Activated CD4-positive, alpha-beta T cell treated with anti-CD3 and anti-CD28 coated beads for 36 hours (primary cell): Measurements from ENCODE around the gene GAL. TPM values are rescaled to one million over a fixed set of nuclear protein-coding genes. Genes with fewer than 3 reads are reported as not detected.

ENCODE experiments used
- ATAC-seq: fragments of 200-7000 bp; cut with Tn5 transposase; one replicate; pipeline ENCODE4 v1.10.0; 2021; ENCODE audit warnings: mild to moderate bottlenecking, moderate library complexity
- CTCF ChIA-PET: fragments of 350-600 bp; sonication (Branson Sonifier 250); formaldehyde crosslinking; loops from one replicate; lab custom pipeline; 2021; ENCODE audit warnings: antibody characterized with exemption; lab: Charles Lee
- POLR2A ChIA-PET: fragments of 350-600 bp; sonication (Branson Sonifier 250); formaldehyde crosslinking; loops from one replicate; lab custom pipeline; 2021; ENCODE audit warnings: antibody characterized with exemption, inconsistent platforms; lab: Charles Lee
- DNase-seq: peaks from one replicate; pipeline ENCODE4 v3.0.0-alpha.2; 2020
- H3K27ac Mint-ChIP-seq: one replicate; pipeline ENCODE4 v1.8.0; 2021; ENCODE audit warnings: mixed read lengths
- H3K27me3 Mint-ChIP-seq: one replicate; pipeline ENCODE4 v1.8.0; 2021; ENCODE audit warnings: mixed read lengths
- H3K36me3 Mint-ChIP-seq: one replicate; pipeline ENCODE4 v1.8.0; 2021; ENCODE audit warnings: low read depth, mixed read lengths
- H3K4me1 Mint-ChIP-seq: one replicate; pipeline ENCODE4 v1.8.0; 2021; ENCODE audit warnings: mixed read lengths
- H3K4me3 Mint-ChIP-seq: one replicate; pipeline ENCODE4 v1.8.0; 2021; ENCODE audit warnings: mild to moderate bottlenecking, moderate library complexity, mixed read lengths
- H3K9me3 Mint-ChIP-seq: one replicate; pipeline ENCODE4 v1.8.0; 2021; ENCODE audit warnings: low read depth, mixed read lengths
- intact Hi-C, 2 experiments: fragments of 100-400 bp; cut with DNase I in 1 of 2; cut with micrococcal nuclease in 1 of 2; formaldehyde crosslinking; loops; one replicate each; pipeline versions ENCODE4 v1.14.2 to v1.15.1; 2022 to 2024; cut with DNase I, micrococcal nuclease
- total RNA-seq, 2 experiments: library from RNA; stranded (reverse); gene quantifications; one replicate each; pipeline ENCODE4 v1.2.3, GENCODE V29; 2021

Gene GAL
- total RNA-seq, 2 experiments from 2014 or later, result 2.2 to 2.5 TPM

GRCh38 chr11:68694431-68695297, 10.3 kb downstream of the GAL start:
- intact Hi-C loops, result no loop called here
- ChIA-PET CTCF (no interaction called here), POLR2A (no interaction called here)
- Mint-ChIP-seq H3K36me3 (no peaks in the 10 kb centered on the region), H3K4me3 (no peak overlapping the region), H3K27ac (no peak overlapping the region), H3K9me3 (peaks cover 8% of the 10 kb centered on the region), H3K4me1 (peaks cover 18% of the 10 kb centered on the region), H3K27me3 (peaks cover 5% of the 10 kb centered on the region)
- ATAC-seq, result no peak
- no peak for DNase-seq

- intact Hi-C loops, result no loop called here
- no peak for DNase-seq
- CTCF ChIA-PET, result interaction anchor here (0.6 kb wide), 2 partner anchors 9 to 308 kb away, joined by 3 to 4 read pairs; no protein-coding TSS in a partner anchor
- Mint-ChIP-seq H3K4me3 (no peak overlapping the region), H3K27me3 (peaks cover 4% of the 10 kb centered on the region), H3K9me3 (peaks cover 8% of the 10 kb centered on the region), H3K36me3 (no peaks in the 10 kb centered on the region), H3K27ac (no peak overlapping the region), H3K4me1 (peaks cover 10% of the 10 kb centered on the region)
- ATAC-seq, result no peak
- POLR2A ChIA-PET, result no interaction called here
Measured at GRCh38 chr11:68695531-68695930, 11.2 kb downstream of the GAL start.

- intact Hi-C loops, result no loop called here
- ChIA-PET CTCF (no interaction called here), POLR2A (no interaction called here)
- H3K27me3 Mint-ChIP-seq, result peaks cover 7% of the 10 kb centered on the region
- no peak for ATAC-seq
- no peak overlapping the region for H3K4me3 Mint-ChIP-seq
- DNase-seq, result no peak
- peaks cover 8% of the 10 kb centered on the region for H3K9me3 Mint-ChIP-seq
- no peak overlapping the region for H3K27ac Mint-ChIP-seq
- no peaks in the 10 kb centered on the region for H3K4me1 Mint-ChIP-seq
- H3K36me3 Mint-ChIP-seq, result no peaks in the 10 kb centered on the region
Measured at GRCh38 chr11:68698993-68699392, 14.6 kb downstream of the GAL start.

- Mint-ChIP-seq H3K4me3 (no peak overlapping the region), H3K27me3 (peaks cover 2% of the 10 kb centered on the region), H3K36me3 (no peaks in the 10 kb centered on the region), H3K4me1 (no peaks in the 10 kb centered on the region), H3K9me3 (no peaks in the 10 kb centered on the region), H3K27ac (no peak overlapping the region)
- intact Hi-C loops, result no loop called here
- POLR2A ChIA-PET, result no interaction called here
- DNase-seq, result no peak
- CTCF ChIA-PET, result no interaction called here
- ATAC-seq, result no peak
Measured at GRCh38 chr11:68704887-68705286, 20.5 kb downstream of the GAL start.

- intact Hi-C loops, result no loop called here
- Mint-ChIP-seq H3K4me1 (no peaks in the 10 kb centered on the region), H3K27me3 (peaks cover 2% of the 10 kb centered on the region), H3K4me3 (no peak overlapping the region), H3K27ac (no peak overlapping the region), H3K36me3 (no peaks in the 10 kb centered on the region), H3K9me3 (no peaks in the 10 kb centered on the region)
- DNase-seq, result no peak
- ChIA-PET POLR2A (no interaction called here), CTCF (no interaction called here)
- no peak for ATAC-seq
Measured at GRCh38 chr11:68707527-68707926, 23.2 kb downstream of the GAL start.

GRCh38 chr11:68709062-68709461, 24.7 kb downstream of the GAL start:
- H3K4me3 Mint-ChIP-seq, result no peak overlapping the region
- intact Hi-C loops, result no loop called here
- POLR2A ChIA-PET, result no interaction called here
- no peak for ATAC-seq
- CTCF ChIA-PET, result no interaction called here
- H3K36me3 Mint-ChIP-seq, result no peaks in the 10 kb centered on the region
- no peaks in the 10 kb centered on the region for H3K4me1 Mint-ChIP-seq
- H3K9me3 Mint-ChIP-seq, result no peaks in the 10 kb centered on the region
- no peaks in the 10 kb centered on the region for H3K27me3 Mint-ChIP-seq
- H3K27ac Mint-ChIP-seq, result no peak overlapping the region
- no peak for DNase-seq

- no peaks in the 10 kb centered on the region for H3K9me3 Mint-ChIP-seq
- H3K27ac Mint-ChIP-seq, result no peak overlapping the region
- H3K27me3 Mint-ChIP-seq, result no peaks in the 10 kb centered on the region
- ATAC-seq (no peak), DNase-seq (no peak)
- no peaks in the 10 kb centered on the region for H3K36me3 Mint-ChIP-seq
- ChIA-PET CTCF (no interaction called here), POLR2A (no interaction called here)
- no peaks in the 10 kb centered on the region for H3K4me1 Mint-ChIP-seq
- intact Hi-C loops, result no loop called here
- H3K4me3 Mint-ChIP-seq, result no peak overlapping the region
Measured at GRCh38 chr11:68710409-68710808, 26.1 kb downstream of the GAL start.

GRCh38 chr11:68711114-68711513, 26.8 kb downstream of the GAL start:
- H3K9me3 Mint-ChIP-seq, result no peaks in the 10 kb centered on the region
- DNase-seq (no peak), ATAC-seq (no peak)
- H3K36me3 Mint-ChIP-seq, result no peaks in the 10 kb centered on the region
- H3K4me3 Mint-ChIP-seq, result no peak overlapping the region
- H3K27ac Mint-ChIP-seq, result no peak overlapping the region
- intact Hi-C loops, result no loop called here
- ChIA-PET CTCF (no interaction called here), POLR2A (no interaction called here)
- no peaks in the 10 kb centered on the region for H3K27me3 Mint-ChIP-seq
- H3K4me1 Mint-ChIP-seq, result no peaks in the 10 kb centered on the region

- H3K4me3 Mint-ChIP-seq, result no peak overlapping the region
- CTCF ChIA-PET, result no interaction called here
- ATAC-seq, result no peak
Measured at GRCh38 chr11:68714060-68714856, 29.9 kb downstream of the GAL start.

GRCh38 chr11:68715456-68716122, 31.2 kb downstream of the GAL start:
- Mint-ChIP-seq H3K4me3 (no peak overlapping the region), H3K27ac (no peak overlapping the region), H3K27me3 (no peaks in the 10 kb centered on the region), H3K36me3 (peaks cover 10% of the 10 kb centered on the region), H3K9me3 (peaks cover 10% of the 10 kb centered on the region), H3K4me1 (no peaks in the 10 kb centered on the region)
- intact Hi-C loops, result no loop called here
- CTCF ChIA-PET, result no interaction called here
- DNase-seq, result no peak
- POLR2A ChIA-PET, result no interaction called here
- ATAC-seq, result no peak

More at GRCh38 chr11:68714060-68714856, 29.9 kb downstream of the GAL start:
- Mint-ChIP-seq H3K36me3 (peaks cover 3% of the 10 kb centered on the region), H3K4me1 (no peaks in the 10 kb centered on the region), H3K27me3 (no peaks in the 10 kb centered on the region), H3K9me3 (peaks cover under 1% of the 10 kb centered on the region), H3K27ac (no peak overlapping the region)
- intact Hi-C loops, result no loop called here
- DNase-seq, result no peak
- POLR2A ChIA-PET, result no interaction called here

- no peaks in the 10 kb centered on the region for H3K4me1 Mint-ChIP-seq
- H3K27ac Mint-ChIP-seq, result no peak overlapping the region
- ChIA-PET POLR2A (no interaction called here), CTCF (no interaction called here)
- peaks cover 2% of the 10 kb centered on the region for H3K27me3 Mint-ChIP-seq
- DNase-seq (no peak), ATAC-seq (no peak)
- peaks cover 10% of the 10 kb centered on the region for H3K9me3 Mint-ChIP-seq
- intact Hi-C loops, result no loop called here
- H3K36me3 Mint-ChIP-seq, result peaks cover 10% of the 10 kb centered on the region
- H3K4me3 Mint-ChIP-seq, result no peak overlapping the region
Measured at GRCh38 chr11:68721075-68721474, 36.7 kb downstream of the GAL start.
